HL-60 (cell line): ENCODE data around the gene NKX2-2.

Experiments used
- GABPA ChIP-seq: IDR thresholded peaks from 2 replicates; pipeline ENCODE4 v1.6.1; 2012; ENCODE audit warnings: low read depth
- POLR2AphosphoS5 ChIP-seq: IDR thresholded peaks from 2 replicates; pipeline ENCODE4 v1.6.1; 2012; ENCODE audit warnings: low read depth
- TF ChIP-seq, protein P1 (sequence below): IDR thresholded peaks from one replicate; pipeline ENCODE4 v1.5.1; 2011; ENCODE audit warnings: low read length, control low read depth, inconsistent platforms; ENCODE audit not compliant: insufficient read depth
- TF ChIP-seq, protein P2 (sequence below): IDR thresholded peaks from 2 replicates; pipeline ENCODE4 v1.6.1; 2012; ENCODE audit warnings: low read depth; ENCODE audit not compliant: insufficient replicate concordance

DNA sequence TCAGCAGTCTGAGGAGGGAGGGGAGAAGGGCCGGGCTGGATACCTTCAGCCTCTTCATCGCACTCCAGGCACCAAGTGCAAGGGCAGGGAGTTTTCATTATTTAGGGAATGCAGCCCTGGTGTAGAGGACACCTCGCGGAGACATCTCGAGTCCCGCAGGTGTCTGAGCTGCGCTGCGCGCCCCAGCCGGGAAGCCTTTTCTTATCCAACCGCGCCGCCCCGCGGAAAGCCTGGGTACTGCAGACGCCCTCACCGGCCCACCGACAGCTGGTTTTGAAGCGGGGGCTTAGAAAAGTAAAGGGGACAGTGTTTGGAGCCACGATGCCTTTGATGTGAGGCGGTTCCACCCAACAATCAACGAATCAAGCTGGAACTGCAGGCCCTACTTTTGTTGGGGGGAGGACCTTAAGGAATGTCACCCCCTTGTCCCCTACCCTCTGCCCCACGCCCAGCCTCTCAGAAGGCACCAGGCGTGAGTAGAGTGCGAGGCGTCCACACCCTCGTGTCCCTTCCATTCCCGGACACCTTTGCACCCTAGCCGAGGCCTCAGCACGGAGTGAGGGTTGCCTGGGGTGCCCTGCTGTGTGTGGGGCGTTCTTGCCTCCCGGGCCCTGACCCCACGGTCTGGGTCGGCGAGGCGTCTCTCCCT lies 8.6 kb downstream of the NKX2-2 start:
- TF ChIP-seq, protein P1, sequence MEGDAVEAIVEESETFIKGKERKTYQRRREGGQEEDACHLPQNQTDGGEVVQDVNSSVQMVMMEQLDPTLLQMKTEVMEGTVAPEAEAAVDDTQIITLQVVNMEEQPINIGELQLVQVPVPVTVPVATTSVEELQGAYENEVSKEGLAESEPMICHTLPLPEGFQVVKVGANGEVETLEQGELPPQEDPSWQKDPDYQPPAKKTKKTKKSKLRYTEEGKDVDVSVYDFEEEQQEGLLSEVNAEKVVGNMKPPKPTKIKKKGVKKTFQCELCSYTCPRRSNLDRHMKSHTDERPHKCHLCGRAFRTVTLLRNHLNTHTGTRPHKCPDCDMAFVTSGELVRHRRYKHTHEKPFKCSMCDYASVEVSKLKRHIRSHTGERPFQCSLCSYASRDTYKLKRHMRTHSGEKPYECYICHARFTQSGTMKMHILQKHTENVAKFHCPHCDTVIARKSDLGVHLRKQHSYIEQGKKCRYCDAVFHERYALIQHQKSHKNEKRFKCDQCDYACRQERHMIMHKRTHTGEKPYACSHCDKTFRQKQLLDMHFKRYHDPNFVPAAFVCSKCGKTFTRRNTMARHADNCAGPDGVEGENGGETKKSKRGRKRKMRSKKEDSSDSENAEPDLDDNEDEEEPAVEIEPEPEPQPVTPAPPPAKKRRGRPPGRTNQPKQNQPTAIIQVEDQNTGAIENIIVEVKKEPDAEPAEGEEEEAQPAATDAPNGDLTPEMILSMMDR = peak; percentile 91
- TF ChIP-seq, protein P2, sequence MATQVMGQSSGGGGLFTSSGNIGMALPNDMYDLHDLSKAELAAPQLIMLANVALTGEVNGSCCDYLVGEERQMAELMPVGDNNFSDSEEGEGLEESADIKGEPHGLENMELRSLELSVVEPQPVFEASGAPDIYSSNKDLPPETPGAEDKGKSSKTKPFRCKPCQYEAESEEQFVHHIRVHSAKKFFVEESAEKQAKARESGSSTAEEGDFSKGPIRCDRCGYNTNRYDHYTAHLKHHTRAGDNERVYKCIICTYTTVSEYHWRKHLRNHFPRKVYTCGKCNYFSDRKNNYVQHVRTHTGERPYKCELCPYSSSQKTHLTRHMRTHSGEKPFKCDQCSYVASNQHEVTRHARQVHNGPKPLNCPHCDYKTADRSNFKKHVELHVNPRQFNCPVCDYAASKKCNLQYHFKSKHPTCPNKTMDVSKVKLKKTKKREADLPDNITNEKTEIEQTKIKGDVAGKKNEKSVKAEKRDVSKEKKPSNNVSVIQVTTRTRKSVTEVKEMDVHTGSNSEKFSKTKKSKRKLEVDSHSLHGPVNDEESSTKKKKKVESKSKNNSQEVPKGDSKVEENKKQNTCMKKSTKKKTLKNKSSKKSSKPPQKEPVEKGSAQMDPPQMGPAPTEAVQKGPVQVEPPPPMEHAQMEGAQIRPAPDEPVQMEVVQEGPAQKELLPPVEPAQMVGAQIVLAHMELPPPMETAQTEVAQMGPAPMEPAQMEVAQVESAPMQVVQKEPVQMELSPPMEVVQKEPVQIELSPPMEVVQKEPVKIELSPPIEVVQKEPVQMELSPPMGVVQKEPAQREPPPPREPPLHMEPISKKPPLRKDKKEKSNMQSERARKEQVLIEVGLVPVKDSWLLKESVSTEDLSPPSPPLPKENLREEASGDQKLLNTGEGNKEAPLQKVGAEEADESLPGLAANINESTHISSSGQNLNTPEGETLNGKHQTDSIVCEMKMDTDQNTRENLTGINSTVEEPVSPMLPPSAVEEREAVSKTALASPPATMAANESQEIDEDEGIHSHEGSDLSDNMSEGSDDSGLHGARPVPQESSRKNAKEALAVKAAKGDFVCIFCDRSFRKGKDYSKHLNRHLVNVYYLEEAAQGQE = no peak
- TF ChIP-seq GABPA = no peak
- TF ChIP-seq POLR2AphosphoS5 = no peak
